ENCODE results near the gene GIMAP2.
"Not testable (repeated sequence)": the region's sequence is repeated elsewhere in the genome, so short reads cannot be mapped to it uniquely, and the experiment has no call there.

GIMAP2 gene

GRCh38 chr7:150685219-150686029 is at the start of gene GIMAP2:
Gene GIMAP2 (plus strand): TSS chr7:150685706. CDS start chr7:150687060, 1,354 bp downstream.
- peak; percentile 84 for DNase-seq

- DNase-seq: no peak
Measured at GRCh38 chr7:150641854-150642253, 43.7 kb upstream of the GIMAP2 start.

GRCh38 chr7:150642926-150643325 is 42.6 kb upstream of the GIMAP2 start:
- no peak for DNase-seq

GRCh38 chr7:150645259-150646020 is 40.1 kb upstream of the GIMAP2 start:
- no peak for DNase-seq

DNA sequence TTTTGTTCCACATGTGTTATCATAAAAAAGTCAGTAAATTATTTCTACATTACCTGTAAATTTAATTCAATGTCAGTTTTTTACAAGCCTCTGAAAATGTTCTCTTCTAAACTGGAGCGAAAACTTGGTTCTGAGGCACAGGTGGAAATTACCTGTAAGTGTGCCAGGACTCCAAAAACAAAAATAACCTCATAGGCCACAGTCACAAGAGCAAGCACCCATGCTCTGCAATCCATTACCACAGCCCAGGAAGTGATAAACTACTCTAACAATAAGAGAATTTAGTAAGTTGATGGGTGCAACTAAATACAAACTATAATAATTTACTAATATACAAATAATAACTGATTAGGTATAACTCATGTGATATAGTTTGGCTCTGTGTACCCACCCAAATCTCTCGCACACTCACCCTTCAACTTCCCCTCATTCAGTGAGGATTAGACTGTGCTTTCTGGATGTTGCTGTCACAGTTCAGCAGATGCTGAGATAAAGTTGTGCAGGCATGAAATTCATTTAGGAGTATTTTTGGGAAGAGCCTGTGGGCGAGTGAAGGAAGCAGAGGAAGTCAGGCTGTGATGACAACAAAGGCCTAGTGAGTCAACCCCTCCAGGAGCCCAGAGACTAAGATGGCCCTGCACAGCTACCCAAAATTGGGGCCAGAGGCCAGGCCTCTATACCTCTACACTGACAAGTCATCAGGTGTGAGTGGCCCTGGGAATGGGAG is 37.0 kb upstream of the GIMAP2 start:
- peak; percentile 74 for DNase-seq

GRCh38 chr7:150649080-150649385 is 36.5 kb upstream of the GIMAP2 start:
- no peak for DNase-seq

DNA sequence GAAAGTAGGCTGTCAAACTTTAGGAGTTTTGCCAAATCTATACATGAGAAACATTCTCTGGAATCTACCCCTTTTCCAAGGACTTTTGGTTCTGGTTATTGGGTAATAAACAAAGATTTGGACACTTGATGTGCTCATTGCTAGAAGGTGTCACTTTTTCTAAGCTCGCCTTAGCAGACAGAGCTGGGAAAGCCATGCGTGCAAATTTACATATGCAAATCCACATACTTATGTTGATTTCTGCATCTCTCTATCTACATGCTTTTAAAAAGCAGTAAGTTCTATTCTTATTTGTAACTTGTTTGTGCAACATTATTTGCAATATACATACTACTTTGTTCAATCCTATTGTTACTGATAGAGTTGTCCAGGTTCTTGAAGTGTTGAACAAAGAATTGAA is 30.8 kb upstream of the GIMAP2 start:
- no peak for DNase-seq

- DNase-seq: no peak
Measured at GRCh38 chr7:150656047-150656446, 29.5 kb upstream of the GIMAP2 start.

DNA sequence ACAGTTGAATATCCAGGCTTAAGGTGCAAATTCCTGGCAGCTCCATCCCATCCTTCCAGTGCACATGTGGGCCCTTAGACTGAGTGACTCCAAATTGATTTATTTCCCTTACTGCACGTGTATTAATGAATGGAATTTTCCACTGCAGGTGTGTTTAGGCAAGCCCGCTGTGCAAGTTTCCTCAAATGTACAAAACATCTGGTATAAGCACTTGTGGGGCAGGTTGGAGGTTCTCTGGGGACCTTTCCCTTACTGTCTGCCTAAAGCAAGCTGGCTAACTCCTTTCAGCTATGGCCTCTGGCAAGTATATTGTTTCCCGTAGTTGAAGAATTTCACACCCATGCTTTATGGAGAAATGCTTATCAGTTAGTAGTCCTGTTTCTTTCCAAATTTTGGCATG is 28.0 kb upstream of the GIMAP2 start:
- DNase-seq: no peak

DNA sequence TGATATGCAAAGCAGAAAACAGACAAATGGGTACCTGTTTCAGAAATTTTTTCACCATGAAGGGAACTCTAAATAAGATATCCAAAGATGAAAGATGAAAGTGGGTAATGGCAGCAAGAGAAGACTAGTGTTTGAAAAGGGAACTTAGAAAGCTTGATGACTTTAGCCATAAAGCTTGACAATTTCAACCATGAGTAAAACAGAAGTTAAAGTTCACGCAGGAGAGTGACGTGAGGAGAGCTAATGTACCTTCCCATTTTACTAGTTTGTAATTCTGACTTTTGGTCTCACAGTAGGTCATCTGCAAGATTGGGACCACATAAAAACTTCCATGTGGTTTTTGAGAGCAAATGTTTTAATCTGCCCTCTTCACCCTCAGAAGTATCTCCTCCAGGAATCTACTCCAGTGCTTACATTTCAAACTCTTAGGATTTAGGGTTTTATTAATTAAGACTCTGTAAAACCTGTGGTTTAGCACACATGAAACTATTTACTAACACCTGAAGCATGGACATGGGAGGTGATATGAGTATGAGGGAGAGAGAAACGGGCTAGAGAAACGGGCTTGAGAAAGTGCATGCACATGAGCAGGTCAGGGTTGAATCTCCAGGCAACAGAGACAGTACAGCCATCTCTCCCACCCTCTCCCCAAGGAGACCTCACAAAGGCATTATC is 24.4 kb upstream of the GIMAP2 start:
- DNase-seq: no peak

DNA sequence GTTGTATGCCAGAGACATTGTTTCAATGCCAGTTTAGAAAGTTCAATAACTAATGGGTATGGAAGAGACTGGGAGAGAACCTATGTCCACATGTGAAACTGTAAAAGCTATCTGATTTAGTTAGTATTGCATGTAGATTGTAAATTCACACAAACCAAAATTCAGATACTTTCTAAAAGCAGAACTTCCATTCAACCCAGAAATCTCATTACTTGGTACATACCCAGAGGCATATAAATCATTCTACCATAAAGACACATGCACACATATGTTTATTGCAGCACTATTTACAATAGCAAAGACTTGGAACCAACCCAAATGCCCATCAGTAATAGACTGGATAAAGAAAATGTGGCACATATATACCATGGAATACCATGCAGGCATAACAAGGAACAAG is 22.7 kb upstream of the GIMAP2 start:
- DNase-seq: not testable (repeated sequence)

DNA sequence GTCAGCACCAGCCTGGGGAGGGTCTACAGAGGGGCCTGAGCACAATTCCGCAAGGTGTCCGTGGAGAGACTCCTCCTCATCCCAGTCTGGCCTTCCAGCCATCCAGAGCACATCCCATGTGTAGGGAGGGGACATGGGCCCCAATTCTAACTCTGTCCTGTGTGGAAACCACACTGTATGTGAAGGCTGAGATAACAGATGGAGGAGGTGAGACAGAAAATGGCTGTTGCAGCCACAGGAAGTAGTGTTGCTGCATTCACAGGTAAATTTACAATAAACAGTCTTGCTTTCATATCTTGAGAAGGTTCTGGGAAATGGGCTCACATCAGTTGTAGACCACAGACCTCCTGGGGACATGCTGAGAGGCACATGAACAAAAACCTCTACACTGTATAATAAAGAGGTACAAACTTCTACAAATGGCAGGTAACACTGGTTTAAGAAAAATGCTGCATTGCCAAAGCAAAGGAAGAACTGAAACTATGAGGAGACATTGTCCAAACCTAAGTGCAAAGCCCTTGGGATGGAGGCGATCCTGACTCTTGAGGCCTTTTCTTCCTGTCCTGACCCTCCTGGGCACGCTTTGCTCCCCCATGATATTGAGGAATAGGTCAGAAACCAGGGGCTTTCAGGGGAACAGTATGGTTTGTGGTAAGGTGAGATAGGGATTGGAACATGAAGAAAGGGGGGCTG is 21.6 kb upstream of the GIMAP2 start:
- peak; percentile 77 for DNase-seq

DNA sequence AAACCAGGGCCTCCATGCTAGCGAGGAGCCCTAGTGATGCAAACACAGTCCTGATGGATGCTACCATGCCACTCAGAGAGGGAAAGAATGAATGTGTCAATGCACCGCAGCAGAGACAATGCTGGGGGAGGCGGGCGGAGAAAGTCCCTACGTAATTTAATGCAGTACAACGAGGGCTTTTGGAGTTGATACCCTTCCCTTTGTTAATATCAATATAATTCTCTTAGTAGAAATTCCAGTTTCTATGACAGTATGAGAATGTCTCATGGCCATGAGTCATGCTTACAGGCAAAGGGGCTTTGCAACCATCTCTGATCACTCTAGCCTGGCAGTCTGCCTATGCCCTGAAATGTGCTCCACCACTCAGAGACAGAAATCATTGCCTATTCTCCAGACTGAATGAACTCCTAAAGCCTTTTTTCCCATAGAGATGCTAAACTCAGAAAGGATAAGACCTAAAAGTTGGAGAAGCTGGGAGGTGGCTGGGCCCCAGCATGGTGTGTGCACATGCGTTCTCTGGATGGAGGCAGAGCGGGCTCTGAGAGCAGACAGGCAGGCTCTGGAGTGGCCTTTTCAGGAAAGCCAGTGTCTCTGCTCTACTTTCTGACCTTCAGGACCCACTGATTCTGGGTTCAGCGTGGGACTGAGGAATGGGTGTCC is 20.3 kb upstream of the GIMAP2 start:
- peak; percentile 74 for DNase-seq

- DNase-seq: peak; percentile 80
Measured at GRCh38 chr7:150665896-150666295, 19.6 kb upstream of the GIMAP2 start.

- no peak for DNase-seq
Measured at GRCh38 chr7:150666412-150666811, 19.1 kb upstream of the GIMAP2 start.

DNA sequence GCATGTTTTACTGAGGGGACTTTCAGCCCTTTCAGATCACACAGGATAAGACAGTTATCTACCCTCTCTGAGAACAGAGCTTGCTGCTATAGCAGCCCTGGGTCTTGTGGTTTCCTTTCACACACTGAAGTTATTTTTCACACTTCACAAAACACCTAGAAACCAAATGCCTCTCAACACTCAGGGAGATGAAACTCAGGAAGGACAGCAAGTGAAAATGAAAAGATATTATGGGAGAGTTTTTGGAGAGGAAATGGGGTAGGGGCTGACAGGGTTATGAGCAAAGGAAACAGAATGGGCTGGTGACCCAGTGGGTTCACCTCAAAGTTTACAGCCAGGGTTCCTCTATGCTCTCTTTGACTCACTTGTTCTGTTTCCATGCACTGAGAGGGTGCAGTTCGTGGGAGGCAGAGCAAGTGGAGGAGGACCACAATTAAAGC is 17.0 kb upstream of the GIMAP2 start:
- peak; percentile 93 for DNase-seq

DNA sequence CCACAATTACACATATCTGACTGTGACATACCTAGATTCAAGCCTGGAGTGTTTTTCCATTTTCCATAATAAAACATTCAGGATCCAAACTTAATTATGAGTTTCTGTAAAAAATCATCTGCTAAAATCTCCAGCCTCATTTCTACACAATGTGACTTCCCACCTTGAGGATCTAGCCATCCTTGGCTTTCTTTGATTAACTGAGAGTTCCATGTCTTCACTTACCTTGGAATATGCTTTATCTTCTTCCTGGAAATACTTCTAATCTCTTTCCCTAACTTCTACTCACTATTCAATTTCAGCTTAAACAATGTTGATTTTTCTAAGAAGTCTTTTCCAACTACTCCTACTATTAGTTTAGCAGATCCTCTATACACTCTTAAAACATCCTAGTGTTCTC is 16.5 kb upstream of the GIMAP2 start:
- DNase-seq: no peak

DNA sequence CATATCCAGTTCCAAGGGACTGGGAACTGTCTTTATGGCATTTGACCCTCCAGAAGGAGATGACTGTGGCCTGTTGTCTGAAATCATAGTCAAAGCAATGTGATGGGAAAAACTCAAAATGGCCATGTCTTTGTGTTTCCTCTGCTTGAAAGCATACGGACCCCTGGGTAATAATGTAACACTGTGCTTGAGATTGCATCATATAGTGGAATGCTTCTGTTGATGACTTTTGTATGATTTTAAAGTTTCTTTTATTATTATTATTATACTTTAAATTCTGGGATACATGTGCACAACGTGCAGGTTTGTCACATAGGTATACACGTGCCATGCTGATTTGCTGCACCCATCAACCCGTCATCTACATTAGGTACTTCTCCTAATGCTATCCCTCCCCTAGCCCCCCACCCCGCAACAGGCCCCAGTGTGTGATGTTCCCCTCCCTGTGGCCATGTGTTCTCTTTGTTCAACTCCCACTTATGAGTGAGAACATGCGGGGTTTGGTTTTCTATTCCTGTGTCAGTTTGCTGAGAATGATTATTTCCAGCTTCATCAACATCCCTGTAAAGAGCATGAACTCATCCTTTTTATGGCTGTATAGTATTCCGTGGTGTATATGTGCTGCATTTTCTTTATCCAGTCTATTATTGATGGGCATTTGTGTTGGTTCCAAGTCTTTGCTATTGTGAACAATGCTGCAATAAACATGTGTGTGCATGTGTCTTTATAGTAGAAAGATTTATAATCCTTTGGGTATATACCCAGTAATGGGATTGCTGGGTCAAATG is 13.5 kb upstream of the GIMAP2 start:
- not testable (repeated sequence) for DNase-seq

- DNase-seq: no peak
Measured at GRCh38 chr7:150675714-150676113, 9.8 kb upstream of the GIMAP2 start.

DNA sequence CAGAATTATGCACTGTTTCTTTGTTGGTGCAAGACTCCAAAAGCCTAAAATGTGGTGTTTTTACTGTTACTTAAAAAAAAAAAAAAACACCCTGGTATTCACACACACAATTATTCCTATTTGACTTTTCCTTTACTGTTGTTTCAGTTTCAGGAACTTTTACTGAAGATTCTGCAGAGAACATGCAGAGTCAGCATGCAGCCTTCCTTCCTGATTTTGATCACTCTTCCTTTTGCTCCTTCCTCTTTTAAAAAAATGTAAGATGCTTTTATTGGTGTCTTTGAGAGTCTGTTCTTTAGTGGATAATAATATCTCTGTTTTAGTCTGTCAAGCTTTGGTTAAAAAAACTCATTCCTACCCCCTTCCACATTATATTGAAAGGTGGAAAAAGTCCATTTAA is 9.2 kb upstream of the GIMAP2 start:
- not testable (repeated sequence) for DNase-seq

DNA sequence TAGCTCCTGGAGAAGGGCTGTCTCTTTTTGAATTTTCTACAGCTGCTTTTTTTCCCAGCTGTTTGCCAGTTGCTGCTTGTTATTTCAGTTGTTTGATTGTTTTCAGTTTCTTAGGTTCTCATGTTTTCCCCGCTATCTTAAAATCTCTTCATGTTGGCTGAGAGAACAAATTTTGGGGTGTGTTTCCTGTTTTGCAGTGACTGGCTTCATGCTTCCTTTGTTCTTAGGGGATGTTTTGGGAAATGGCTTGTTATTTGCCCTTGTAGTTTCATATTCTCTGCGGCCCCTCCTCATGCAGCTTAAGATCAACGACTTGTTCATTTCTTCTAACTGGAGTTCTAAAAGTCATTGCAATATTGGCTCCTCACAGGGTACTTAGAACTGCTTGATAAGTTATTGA is 8.7 kb upstream of the GIMAP2 start:
- DNase-seq: peak; percentile 90
